Mammary epithelial cell (primary cell): Measurements from ENCODE around the gene ERBB4.

ENCODE experiments used
- EZH2 ChIP-seq: IDR thresholded peaks from 2 replicates; pipeline ENCODE4 v1.6.1; 2012; ENCODE audit warnings: low read length, inconsistent platforms, borderline replicate concordance
- TF ChIP-seq, protein P1 (sequence below), 2 donors: IDR thresholded peaks in 1 of 2; conservative IDR thresholded peaks in 1 of 2; 2 replicates each; pipeline ENCODE4 v1.5.1; 2011 to 2012; ENCODE audit warnings: inconsistent platforms in 2 of 2, low read length in 2 of 2, mild to moderate bottlenecking in 2 of 2, control low read depth in 1 of 2, low read depth in 1 of 2; ENCODE audit not compliant: insufficient read depth in 1 of 2; ENCODE audit errors: extremely low read depth in 1 of 2

DNA sequence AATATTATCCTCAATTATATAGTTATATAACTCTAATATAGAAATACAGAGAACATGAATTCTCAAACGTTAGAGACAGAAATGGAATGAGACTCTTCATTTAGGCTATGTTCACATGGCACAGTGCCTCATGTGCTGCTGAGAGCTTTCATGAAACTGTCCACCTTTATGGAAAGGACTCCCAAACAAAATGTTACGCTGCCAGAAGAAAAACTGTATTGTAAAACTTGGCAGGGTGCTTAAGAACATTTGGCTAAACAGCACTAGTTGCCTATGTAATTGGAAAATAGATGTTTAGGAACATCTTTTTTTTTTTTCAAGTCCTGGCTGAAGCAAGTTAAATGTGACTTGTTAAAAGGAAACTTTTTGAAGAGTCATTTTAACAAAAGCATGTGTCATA, 396.0 kb downstream of the ERBB4 start:
- TF ChIP-seq, protein P1, sequence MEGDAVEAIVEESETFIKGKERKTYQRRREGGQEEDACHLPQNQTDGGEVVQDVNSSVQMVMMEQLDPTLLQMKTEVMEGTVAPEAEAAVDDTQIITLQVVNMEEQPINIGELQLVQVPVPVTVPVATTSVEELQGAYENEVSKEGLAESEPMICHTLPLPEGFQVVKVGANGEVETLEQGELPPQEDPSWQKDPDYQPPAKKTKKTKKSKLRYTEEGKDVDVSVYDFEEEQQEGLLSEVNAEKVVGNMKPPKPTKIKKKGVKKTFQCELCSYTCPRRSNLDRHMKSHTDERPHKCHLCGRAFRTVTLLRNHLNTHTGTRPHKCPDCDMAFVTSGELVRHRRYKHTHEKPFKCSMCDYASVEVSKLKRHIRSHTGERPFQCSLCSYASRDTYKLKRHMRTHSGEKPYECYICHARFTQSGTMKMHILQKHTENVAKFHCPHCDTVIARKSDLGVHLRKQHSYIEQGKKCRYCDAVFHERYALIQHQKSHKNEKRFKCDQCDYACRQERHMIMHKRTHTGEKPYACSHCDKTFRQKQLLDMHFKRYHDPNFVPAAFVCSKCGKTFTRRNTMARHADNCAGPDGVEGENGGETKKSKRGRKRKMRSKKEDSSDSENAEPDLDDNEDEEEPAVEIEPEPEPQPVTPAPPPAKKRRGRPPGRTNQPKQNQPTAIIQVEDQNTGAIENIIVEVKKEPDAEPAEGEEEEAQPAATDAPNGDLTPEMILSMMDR (conservative IDR thresholded peaks at IDR 0.05 in 1 of 2, IDR thresholded peaks at IDR 0.05 in 1 of 2; ENCODE audit: extremely low read depth in 1 of 2, insufficient read depth in 1 of 2, low read depth in 1 of 2, low read length in 2 of 2): no peak
- TF ChIP-seq EZH2: no peak
